HepG2 (cell line): Measurements from ENCODE around the gene EZH2. TPM values are rescaled to one million over a fixed set of nuclear protein-coding genes. Genes with fewer than 3 reads are reported as not detected.

Experiments
- ATAC-seq: fragments of 200-7000 bp; cut with Tn5 transposase; 3 replicates; pipeline ENCODE4 v1.9.1; 2020; ENCODE audit warnings: mild to moderate bottlenecking, moderate library complexity
- BruUV-seq: library from RNA; stranded (reverse); fragments of 400-500 nt; replicated peaks from 2 replicates; lab custom pipeline; 2021; lab: Mats Ljungman, UMichigan
- CTCF ChIA-PET: fragments of 300-600 bp; formaldehyde crosslinking; extraction: SDS; loops from one replicate; lab custom pipeline; 2021; ENCODE audit warnings: low total read pairs, inconsistent platforms, low intra/inter-chr PET ratio; lab: Yijun Ruan, JAX
- POLR2A ChIA-PET: fragments of 350-600 bp; sonication (Branson Sonifier 250); formaldehyde crosslinking; loops from one replicate; lab custom pipeline; 2020; ENCODE audit warnings: antibody characterized with exemption, inconsistent platforms; lab: Yijun Ruan, JAX
- DNase-seq: peaks from one replicate; pipeline ENCODE4 v3.0.0-alpha.2; 2015; ENCODE audit warnings: low spot score
- FAIRE-seq: peaks from 3 replicates; lab custom pipeline; 2011; peaks lifted over from hg19 to GRCh38; lab: Jason Lieb, UNC
- H2AFZ ChIP-seq: one replicate; pipeline ENCODE4 v1.6.1; 2011; ENCODE audit warnings: low read length, inconsistent platforms
- H3K27ac ChIP-seq: fragments of 300-600 bp; 3 replicates; pipeline ENCODE4 v1.8.0; 2011; ENCODE audit warnings: mixed run types, mild to moderate bottlenecking, mixed read lengths, low read length, inconsistent platforms; ENCODE audit not compliant: insufficient read depth; ENCODE audit errors: extremely low read length
- H3K27me3 ChIP-seq, 2 experiments: fragments of 200-600 bp in 1 of 2; 2 replicates in 1 of 2; 3 replicates in 1 of 2; pipeline versions ENCODE4 v1.6.0 to v1.8.0; 2011; ENCODE audit warnings: low read length in 2 of 2, mild to moderate bottlenecking in 2 of 2, moderate library complexity in 2 of 2, inconsistent platforms in 1 of 2; ENCODE audit not compliant: insufficient read depth in 2 of 2, control insufficient read depth in 1 of 2
- H3K36me3 ChIP-seq, 2 experiments: fragments of 200-600 bp in 1 of 2; replicated peaks in 1 of 2; 2 replicates in 1 of 2; 3 replicates in 1 of 2; pipeline versions ENCODE4 v1.5.1 to v1.8.0; 2011; ENCODE audit warnings: low read length in 2 of 2, inconsistent platforms in 1 of 2; ENCODE audit not compliant: insufficient read depth in 2 of 2, control insufficient read depth in 1 of 2
- H3K4me1 ChIP-seq: 2 replicates; pipeline ENCODE4 v1.5.1; 2012; ENCODE audit warnings: low read length, inconsistent platforms; ENCODE audit not compliant: insufficient read depth
- H3K4me2 ChIP-seq: 2 replicates; pipeline ENCODE4 v1.6.0; 2011; ENCODE audit warnings: low read depth, low read length, inconsistent platforms
- H3K4me3 ChIP-seq, 3 experiments: fragments of 200-600 bp in 1 of 3; sonication (generic), shearing (Covaris generic) in 1 of 3; replicated peaks in 1 of 3; 2 replicates each; pipeline ENCODE4 v1.5.1; 2011 to 2016; ENCODE audit warnings: low read length in 3 of 3, inconsistent platforms in 2 of 3, low read depth in 2 of 3, mild to moderate bottlenecking in 2 of 3, control low read depth in 1 of 3, mixed read lengths in 1 of 3; ENCODE audit not compliant: insufficient read depth in 1 of 3
- H3K79me2 ChIP-seq: one replicate; pipeline ENCODE4 v1.6.1; 2011; ENCODE audit warnings: low read length, inconsistent platforms; ENCODE audit not compliant: insufficient read depth
- H3K9ac ChIP-seq: 2 replicates; pipeline ENCODE4 v1.6.0; 2011; ENCODE audit warnings: mild to moderate bottlenecking, low read depth, low read length, inconsistent platforms; ENCODE audit not compliant: insufficient read depth
- H3K9me3 ChIP-seq: 2 replicates; pipeline ENCODE4 v1.5.1; 2012; ENCODE audit warnings: mild to moderate bottlenecking, low read length
- H4K20me1 ChIP-seq: 2 replicates; pipeline ENCODE4 v1.6.0; 2011; ENCODE audit warnings: inconsistent platforms, mild to moderate bottlenecking, low read length, moderate library complexity; ENCODE audit not compliant: insufficient read depth
- HNF4A ChIP-seq: sonication (generic); formaldehyde crosslinking; IDR thresholded peaks from 2 replicates; pipeline ENCODE4 v1.4.0; 2020; ENCODE audit warnings: missing genetic modification reagents
- PHF21A ChIP-seq: sonication (generic); formaldehyde crosslinking; IDR thresholded peaks from 2 replicates; pipeline ENCODE4 v1.5.0; 2020; ENCODE audit warnings: mild to moderate bottlenecking, missing genetic modification reagents
- POLR2G ChIP-seq: fragments of 200-400 bp; formaldehyde crosslinking; IDR thresholded peaks from 2 replicates; pipeline ENCODE4 v1.6.1; 2018; ENCODE audit warnings: mild to moderate bottlenecking, low read depth, low read length, moderate library complexity
- TBX2 ChIP-seq: sonication (generic); formaldehyde crosslinking; IDR thresholded peaks from 2 replicates; pipeline ENCODE4 v1.5.0; 2020; ENCODE audit warnings: missing genetic modification reagents, mild to moderate bottlenecking, borderline replicate concordance
- TOE1 ChIP-seq: sonication (generic); formaldehyde crosslinking; IDR thresholded peaks from 2 replicates; pipeline ENCODE4 v1.4.0; 2020; ENCODE audit warnings: mild to moderate bottlenecking, missing genetic modification reagents
- ZFX ChIP-seq: sonication (generic); formaldehyde crosslinking; IDR thresholded peaks from 2 replicates; pipeline ENCODE4 v1.4.0; 2020; ENCODE audit warnings: mild to moderate bottlenecking, low read depth, missing genetic modification reagents, moderate library complexity
- ZFY ChIP-seq: sonication (generic); formaldehyde crosslinking; IDR thresholded peaks from 2 replicates; pipeline ENCODE4 v1.4.0; 2020; ENCODE audit warnings: missing genetic modification reagents
- ZMYM4 ChIP-seq: sonication (generic); formaldehyde crosslinking; IDR thresholded peaks from 2 replicates; pipeline ENCODE4 v1.8.1; 2023; ENCODE audit warnings: mild to moderate bottlenecking, missing genetic modification reagents
- ZNF12 ChIP-seq: sonication (generic); formaldehyde crosslinking; IDR thresholded peaks from 2 replicates; pipeline ENCODE4 v1.5.0; 2020; ENCODE audit warnings: missing genetic modification reagents
- WGBS: methylation state at CpG from one replicate; pipeline ENCODE4 v1.1.6; 2017; ENCODE audit warnings: low lambda C conversion rate; 5-methylcytosine and 5-hydroxymethylcytosine counted together
- in situ Hi-C: cut with HindIII; loops from 2 replicates; pipeline ENCODE4 v1.10.0; 2017; ENCODE audit warnings: low pct_unique_long_range_greater_than_20kb; ENCODE audit not compliant: extremely low pct_ligation_motif_present
- intact Hi-C: fragments of 100-400 bp; cut with micrococcal nuclease; formaldehyde crosslinking; loops from one replicate; pipeline ENCODE4 v1.10.0; 2022; ENCODE audit not compliant: unreplicated experiment
- polyA plus RNA-seq, 8 experiments: library from polyadenylated mRNA; depleted of rRNA in 3 of 8; stranded (reverse) in 7 of 8; unstranded in 1 of 8; fragments of >200 nt; fragmentation: Illumina TruSeq in 4 of 8; extraction: Trizol in 4 of 8; gene quantifications; 2 replicates each; pipeline versions ENCODE4 v1.2.1 to v1.2.3, GENCODE V29; 2011 to 2016; ENCODE audit warnings: low read depth in 4 of 8, missing spikeins in 1 of 8, mixed read lengths in 1 of 8; ENCODE audit not compliant: insufficient read depth in 1 of 8
- total RNA-seq, 5 experiments: library from RNA; depleted of rRNA; stranded (reverse); fragments of >200 nt; fragmentation: Illumina TruSeq; extraction: Trizol; gene quantifications; 2 replicates each; pipeline ENCODE4 v1.2.3, GENCODE V29; 2016; ENCODE audit warnings: low read depth in 1 of 5
- TF ChIP-seq, protein P1 (sequence below): sonication (generic); formaldehyde crosslinking; IDR thresholded peaks from 2 replicates; pipeline ENCODE4 v1.4.0; 2020; ENCODE audit warnings: missing genetic modification reagents, borderline replicate concordance
- TF ChIP-seq, protein P2 (sequence below): sonication (generic); formaldehyde crosslinking; IDR thresholded peaks from 2 replicates; pipeline ENCODE4 v1.5.1; 2020; ENCODE audit warnings: mild to moderate bottlenecking, missing genetic modification reagents, moderate library complexity

EZH2 gene
- total and polyA plus RNA-seq, 2 of the 13 experiments (the other 11 are each of a cell fraction or from before 2014, with no cell fraction given), result 26.0 to 34.3 TPM

GRCh38 chr7:148930335-148930734 lies 46.2 kb upstream of the EZH2 start:
- no peaks in the 10 kb centered on the region for H3K27me3 ChIP-seq
- WGBS, result 67% methylated on average over 10 of the region's 10 CpGs
- H3K27ac ChIP-seq, result no peak overlapping the region
- ChIA-PET POLR2A (no interaction called here), CTCF (no interaction called here)
- DNase-seq, result no peak
- H2AFZ ChIP-seq, result no peak overlapping the region
- intact Hi-C loops (no loop called here), in situ Hi-C loops (no loop called here)
- no peak for FAIRE-seq
- no peak overlapping the region for H3K4me3 ChIP-seq
- H3K4me2 ChIP-seq, result 0 out of 2 replicates have a peak overlapping the region, but pooled peaks have one; percentile 32
- no peak for TF ChIP-seq POLR2G
- peak; percentile 92 for TF ChIP-seq ZNF12
- no peak for ATAC-seq
- no peaks in the 10 kb centered on the region for H3K9me3 ChIP-seq
- no peak overlapping the region for H3K9ac ChIP-seq
- BruUV-seq, result no TSS peak
- no peaks in the 10 kb centered on the region for H4K20me1 ChIP-seq
- H3K79me2 ChIP-seq, result no peaks in the 10 kb centered on the region
- H3K4me1 ChIP-seq, result peaks cover 11% of the 10 kb centered on the region
- H3K36me3 ChIP-seq, result no peaks in the 10 kb centered on the region

- CTCF ChIA-PET, result no interaction called here
- no peak overlapping the region for H2AFZ ChIP-seq
- peak overlapping the region; percentile 52 for H3K4me2 ChIP-seq
- H4K20me1 ChIP-seq, result no peaks in the 10 kb centered on the region
- H3K79me2 ChIP-seq, result no peaks in the 10 kb centered on the region
- in situ Hi-C loops (no loop called here), intact Hi-C loops (no loop called here)
- H3K27me3 ChIP-seq, result no peaks in the 10 kb centered on the region
- peak overlapping the region; percentile 4 for H3K27ac ChIP-seq
- no peak overlapping the region for H3K9ac ChIP-seq
- FAIRE-seq (peak; percentile 44), DNase-seq (peak; percentile 41), ATAC-seq (peak; percentile 94)
- H3K4me1 ChIP-seq, result peaks cover 11% of the 10 kb centered on the region
- POLR2A ChIA-PET, result no interaction called here
- no TSS peak for BruUV-seq
- H3K4me3 ChIP-seq, result no peak overlapping the region
- no peaks in the 10 kb centered on the region for H3K36me3 ChIP-seq
- H3K9me3 ChIP-seq, result no peaks in the 10 kb centered on the region
- 13% methylated on average over 4 of the region's 6 CpGs for WGBS
- TF ChIP-seq ZMYM4 (peak; percentile 27; the same call in 1 of the 2 replicates), ZFY (CRISPR knock-in tag) (peak; percentile 46), PHF21A (CRISPR knock-in tag) (0 out of 2 replicates have a peak, but pooled peaks have one; percentile 35), HNF4A (CRISPR knock-in tag) (peak; percentile 51), TBX2 (CRISPR knock-in tag) (no peak), ZFX (peak; percentile 46; the same call in 1 of the 2 replicates), TOE1 (CRISPR knock-in tag) (no peak)
- TF ChIP-seq, protein P1, sequence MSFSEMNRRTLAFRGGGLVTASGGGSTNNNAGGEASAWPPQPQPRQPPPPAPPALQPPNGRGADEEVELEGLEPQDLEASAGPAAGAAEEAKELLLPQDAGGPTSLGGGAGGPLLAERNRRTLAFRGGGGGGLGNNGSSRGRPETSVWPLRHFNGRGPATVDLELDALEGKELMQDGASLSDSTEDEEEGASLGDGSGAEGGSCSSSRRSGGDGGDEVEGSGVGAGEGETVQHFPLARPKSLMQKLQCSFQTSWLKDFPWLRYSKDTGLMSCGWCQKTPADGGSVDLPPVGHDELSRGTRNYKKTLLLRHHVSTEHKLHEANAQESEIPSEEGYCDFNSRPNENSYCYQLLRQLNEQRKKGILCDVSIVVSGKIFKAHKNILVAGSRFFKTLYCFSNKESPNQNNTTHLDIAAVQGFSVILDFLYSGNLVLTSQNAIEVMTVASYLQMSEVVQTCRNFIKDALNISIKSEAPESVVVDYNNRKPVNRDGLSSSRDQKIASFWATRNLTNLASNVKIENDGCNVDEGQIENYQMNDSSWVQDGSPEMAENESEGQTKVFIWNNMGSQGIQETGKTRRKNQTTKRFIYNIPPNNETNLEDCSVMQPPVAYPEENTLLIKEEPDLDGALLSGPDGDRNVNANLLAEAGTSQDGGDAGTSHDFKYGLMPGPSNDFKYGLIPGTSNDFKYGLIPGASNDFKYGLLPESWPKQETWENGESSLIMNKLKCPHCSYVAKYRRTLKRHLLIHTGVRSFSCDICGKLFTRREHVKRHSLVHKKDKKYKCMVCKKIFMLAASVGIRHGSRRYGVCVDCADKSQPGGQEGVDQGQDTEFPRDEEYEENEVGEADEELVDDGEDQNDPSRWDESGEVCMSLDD (CRISPR knock-in tag), result no peak
- TF ChIP-seq, protein P2, sequence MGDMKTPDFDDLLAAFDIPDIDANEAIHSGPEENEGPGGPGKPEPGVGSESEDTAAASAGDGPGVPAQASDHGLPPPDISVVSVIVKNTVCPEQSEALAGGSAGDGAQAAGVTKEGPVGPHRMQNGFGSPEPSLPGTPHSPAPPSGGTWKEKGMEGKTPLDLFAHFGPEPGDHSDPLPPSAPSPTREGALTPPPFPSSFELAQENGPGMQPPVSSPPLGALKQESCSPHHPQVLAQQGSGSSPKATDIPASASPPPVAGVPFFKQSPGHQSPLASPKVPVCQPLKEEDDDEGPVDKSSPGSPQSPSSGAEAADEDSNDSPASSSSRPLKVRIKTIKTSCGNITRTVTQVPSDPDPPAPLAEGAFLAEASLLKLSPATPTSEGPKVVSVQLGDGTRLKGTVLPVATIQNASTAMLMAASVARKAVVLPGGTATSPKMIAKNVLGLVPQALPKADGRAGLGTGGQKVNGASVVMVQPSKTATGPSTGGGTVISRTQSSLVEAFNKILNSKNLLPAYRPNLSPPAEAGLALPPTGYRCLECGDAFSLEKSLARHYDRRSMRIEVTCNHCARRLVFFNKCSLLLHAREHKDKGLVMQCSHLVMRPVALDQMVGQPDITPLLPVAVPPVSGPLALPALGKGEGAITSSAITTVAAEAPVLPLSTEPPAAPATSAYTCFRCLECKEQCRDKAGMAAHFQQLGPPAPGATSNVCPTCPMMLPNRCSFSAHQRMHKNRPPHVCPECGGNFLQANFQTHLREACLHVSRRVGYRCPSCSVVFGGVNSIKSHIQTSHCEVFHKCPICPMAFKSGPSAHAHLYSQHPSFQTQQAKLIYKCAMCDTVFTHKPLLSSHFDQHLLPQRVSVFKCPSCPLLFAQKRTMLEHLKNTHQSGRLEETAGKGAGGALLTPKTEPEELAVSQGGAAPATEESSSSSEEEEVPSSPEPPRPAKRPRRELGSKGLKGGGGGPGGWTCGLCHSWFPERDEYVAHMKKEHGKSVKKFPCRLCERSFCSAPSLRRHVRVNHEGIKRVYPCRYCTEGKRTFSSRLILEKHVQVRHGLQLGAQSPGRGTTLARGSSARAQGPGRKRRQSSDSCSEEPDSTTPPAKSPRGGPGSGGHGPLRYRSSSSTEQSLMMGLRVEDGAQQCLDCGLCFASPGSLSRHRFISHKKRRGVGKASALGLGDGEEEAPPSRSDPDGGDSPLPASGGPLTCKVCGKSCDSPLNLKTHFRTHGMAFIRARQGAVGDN (CRISPR knock-in tag), result peak; percentile 28; the same call in 1 of the 2 replicates
Observed at GRCh38 chr7:148929176-148929575, 45.1 kb upstream of the EZH2 start.
